WI38 (cell line): ENCODE measurements around the gene CAMK2G.

ENCODE experiments used
- H3K4me3 ChIP-seq: 2 replicates; pipeline ENCODE4 v1.5.1; 2011; ENCODE audit warnings: low read depth, mild to moderate bottlenecking, control low read depth, low read length
- CTCF ChIP-seq: IDR thresholded peaks from 2 replicates; pipeline ENCODE4 v1.5.1; 2012; ENCODE audit warnings: low read depth, mild to moderate bottlenecking, control low read depth, low read length

Gene CAMK2G

GRCh38 chr10:73771722-73772280 is 102.6 kb downstream of the CAMK2G start:
- peak overlapping the region; percentile 78 for H3K4me3 ChIP-seq
- TF ChIP-seq CTCF, result no peak

GRCh38 chr10:73769396-73769795 is 105.0 kb downstream of the CAMK2G start:
- TF ChIP-seq CTCF, result no peak
- H3K4me3 ChIP-seq, result no peak overlapping the region

GRCh38 chr10:73768881-73769280 is 105.5 kb downstream of the CAMK2G start:
- TF ChIP-seq CTCF, result no peak
- no peak overlapping the region for H3K4me3 ChIP-seq

- no peak for TF ChIP-seq CTCF
- H3K4me3 ChIP-seq, result no peak overlapping the region
Measured at GRCh38 chr10:73765066-73765465, 109.3 kb downstream of the CAMK2G start.

- TF ChIP-seq CTCF, result no peak
- no peak overlapping the region for H3K4me3 ChIP-seq
Measured at GRCh38 chr10:73763343-73763742, 111.0 kb downstream of the CAMK2G start.

- TF ChIP-seq CTCF, result no peak
- no peak overlapping the region for H3K4me3 ChIP-seq
Measured at GRCh38 chr10:73762915-73763314, 111.4 kb downstream of the CAMK2G start.
